IMR-90 (cell line): ENCODE data around the gene AKAP13. TPM values are rescaled to one million over a fixed set of nuclear protein-coding genes. Genes with fewer than 3 reads are reported as not detected.

Source experiments
- ATAC-seq: fragments of 200-7000 bp; cut with Tn5 transposase; 2 replicates; pipeline ENCODE4 v1.9.1; 2020; ENCODE audit warnings: low read depth, mild to moderate bottlenecking, moderate library complexity
- BruUV-seq: library from RNA; stranded (reverse); fragments of 400-500 nt; replicated peaks from 2 replicates; lab custom pipeline; 2021; lab: Mats Ljungman, UMichigan
- CTCF ChIA-PET: fragments of 300-600 bp; formaldehyde crosslinking; extraction: SDS; loops from one replicate; lab custom pipeline; 2021; ENCODE audit warnings: antibody characterized with exemption; lab: Yijun Ruan, JAX
- POLR2A ChIA-PET: fragments of 300-600 bp; sonication (Branson Sonifier 250); formaldehyde crosslinking; loops from one replicate; lab custom pipeline; 2022; ENCODE audit warnings: antibody characterized with exemption; ENCODE audit not compliant: unreplicated experiment; lab: Charles Lee
- DNase-seq: peaks from one replicate; pipeline ENCODE4 v3.0.0; 2013
- H2AFZ ChIP-seq: replicated peaks from 2 replicates; pipeline ENCODE3; 2013; ENCODE audit warnings: low read length, mild to moderate bottlenecking; ENCODE audit not compliant: poor library complexity
- H2AK5ac ChIP-seq: 2 replicates; pipeline ENCODE4 v1.6.1; 2013; ENCODE audit warnings: low read depth, low read length, inconsistent platforms
- H2AK9ac ChIP-seq: replicated peaks from 2 replicates; pipeline ENCODE3; 2013; ENCODE audit warnings: mild to moderate bottlenecking, low read depth, low read length, moderate library complexity; ENCODE audit not compliant: poor library complexity
- H2BK120ac ChIP-seq: 2 replicates; pipeline ENCODE4 v1.6.1; 2013; ENCODE audit warnings: low read depth, low read length, inconsistent platforms
- H2BK15ac ChIP-seq: 3 replicates; pipeline ENCODE4 v1.6.1; 2013; ENCODE audit warnings: low read depth, low read length, inconsistent platforms
- H2BK20ac ChIP-seq: 2 replicates; pipeline ENCODE4 v1.6.1; 2013; ENCODE audit warnings: low read depth, mild to moderate bottlenecking, inconsistent platforms, low read length, moderate library complexity
- H2BK5ac ChIP-seq: 2 replicates; pipeline ENCODE4 v1.6.1; 2013; ENCODE audit warnings: mild to moderate bottlenecking, low read depth, low read length, inconsistent platforms; ENCODE audit not compliant: poor library complexity, severe bottlenecking
- H3K14ac ChIP-seq: replicated peaks from 2 replicates; pipeline ENCODE4 v1.6.1; 2013; ENCODE audit warnings: low read depth, low read length, inconsistent platforms
- H3K18ac ChIP-seq: 2 replicates; pipeline ENCODE4 v1.6.1; 2013; ENCODE audit warnings: low read depth, low read length, control low read depth
- H3K23ac ChIP-seq: 2 replicates; pipeline ENCODE4 v1.6.1; 2013; ENCODE audit warnings: low read depth, low read length, inconsistent platforms
- H3K27ac ChIP-seq: 2 replicates; pipeline ENCODE4 v1.5.1; 2013; ENCODE audit warnings: mild to moderate bottlenecking, control low read depth, low read length; ENCODE audit not compliant: insufficient read depth
- H3K27me3 ChIP-seq: 2 replicates; pipeline ENCODE4 v1.6.1; 2013; ENCODE audit warnings: low read length; ENCODE audit not compliant: control insufficient read depth, insufficient read depth
- H3K36me3 ChIP-seq: 2 replicates; pipeline ENCODE4 v1.6.1; 2013; ENCODE audit warnings: low read length, mixed read lengths; ENCODE audit not compliant: control insufficient read depth, insufficient read depth
- H3K4ac ChIP-seq: 2 replicates; pipeline ENCODE4 v1.6.1; 2013; ENCODE audit warnings: low read depth, low read length, inconsistent platforms
- H3K4me1 ChIP-seq: 2 replicates; pipeline ENCODE4 v1.6.1; 2013; ENCODE audit warnings: low read length, mixed read lengths; ENCODE audit not compliant: control insufficient read depth, insufficient read depth
- H3K4me2 ChIP-seq: 2 replicates; pipeline ENCODE4 v1.6.1; 2013; ENCODE audit warnings: low read depth, mild to moderate bottlenecking, control low read depth, low read length, moderate library complexity
- H3K4me3 ChIP-seq: 2 replicates; pipeline ENCODE4 v1.5.1; 2013; ENCODE audit warnings: low read depth, mild to moderate bottlenecking, control low read depth, low read length, moderate library complexity; ENCODE audit not compliant: insufficient read depth
- H3K56ac ChIP-seq: 2 replicates; pipeline ENCODE4 v1.6.1; 2013; ENCODE audit warnings: low read length, inconsistent platforms; ENCODE audit not compliant: insufficient read depth; ENCODE audit errors: extremely low read depth
- H3K79me1 ChIP-seq, 2 experiments: 2 replicates each; pipeline ENCODE4 v1.6.1; 2013; ENCODE audit warnings: low read length in 2 of 2, inconsistent platforms in 1 of 2, low read depth in 1 of 2
- H3K9ac ChIP-seq: 2 replicates; pipeline ENCODE4 v1.6.1; 2013; ENCODE audit warnings: low read depth, low read length, control low read depth
- H3K9me1 ChIP-seq: 2 replicates; pipeline ENCODE4 v1.6.1; 2013; ENCODE audit warnings: low read length, inconsistent platforms; ENCODE audit not compliant: insufficient read depth
- H3K9me3 ChIP-seq: 2 replicates; pipeline ENCODE4 v1.6.1; 2013; ENCODE audit warnings: low read length; ENCODE audit not compliant: control insufficient read depth, insufficient read depth
- H4K20me1 ChIP-seq: 2 replicates; pipeline ENCODE4 v1.6.1; 2013; ENCODE audit warnings: low read length, inconsistent platforms; ENCODE audit not compliant: insufficient read depth
- H4K5ac ChIP-seq: 2 replicates; pipeline ENCODE4 v1.6.1; 2013; ENCODE audit warnings: mild to moderate bottlenecking, low read depth, low read length, control low read depth
- H4K8ac ChIP-seq, 2 experiments: 2 replicates each; pipeline ENCODE4 v1.6.1; 2013; ENCODE audit warnings: low read depth in 2 of 2, low read length in 2 of 2, control low read depth in 1 of 2, inconsistent platforms in 1 of 2
- H4K91ac ChIP-seq: 2 replicates; pipeline ENCODE4 v1.6.1; 2013; ENCODE audit warnings: low read depth, low read length, inconsistent platforms; ENCODE audit not compliant: insufficient read depth
- CEBPB ChIP-seq: IDR thresholded peaks from 2 replicates; pipeline ENCODE4 v1.6.1; 2012; ENCODE audit warnings: low read depth, low read length, improper control_type of control experiment
- MAZ ChIP-seq: IDR thresholded peaks from 2 replicates; pipeline ENCODE4 v1.6.1; 2012; ENCODE audit warnings: low read depth, mild to moderate bottlenecking, low read length, improper control_type of control experiment, moderate library complexity, borderline replicate concordance
- MXI1 ChIP-seq: IDR thresholded peaks from 2 replicates; pipeline ENCODE4 v1.6.1; 2012; ENCODE audit warnings: low read depth, mild to moderate bottlenecking, low read length, moderate library complexity, borderline replicate concordance
- WGBS, 2 experiments: methylation state at CpG; one replicate each; pipeline versions ENCODE4 v1.1.5 to v1.1.7; 2013; ENCODE audit warnings: missing lambda C conversion rate in 2 of 2; ENCODE audit not compliant: insufficient read length in 1 of 2; ENCODE audit errors: extremely low coverage in 2 of 2; 5-methylcytosine and 5-hydroxymethylcytosine counted together
- dilution Hi-C: fragments of 300-500 bp; cut with HindIII; formaldehyde crosslinking; loops from one replicate; pipeline ENCODE4 v1.14.3; 2018; ENCODE audit warnings: low sequenced_read_pairs; ENCODE audit not compliant: unreplicated experiment
- in situ Hi-C: fragments of 300-500 bp; cut with MboI; formaldehyde crosslinking; loops from 3 replicates; pipeline ENCODE4 v1.14.3; 2019; ENCODE audit warnings: low sequenced_read_pairs, inconsistent platforms, mixed read lengths
- intact Hi-C: fragments of 100-400 bp; cut with micrococcal nuclease; formaldehyde crosslinking; loops from 2 replicates; pipeline ENCODE4 v1.10.0; 2022
- polyA plus RNA-seq, 3 experiments: library from polyadenylated mRNA; depleted of rRNA; stranded (reverse); fragments of >200 nt; gene quantifications; 2 replicates each; pipeline ENCODE4 v1.2.3, GENCODE V29; 2012; ENCODE audit warnings: low replicate concordance in 1 of 3
- total RNA-seq: library from RNA; depleted of rRNA; stranded (reverse); fragments of >200 nt; gene quantifications from 2 replicates; pipeline ENCODE4 v1.2.3, GENCODE V29; 2012

Gene AKAP13
- total and polyA plus RNA-seq, 2 of the 4 experiments (the other 2 are of a cell fraction), result 10.4 to 46.4 TPM

- no peak for TF ChIP-seq MXI1
Measured at GRCh38 chr15:85672332-85673084, 292.1 kb downstream of the AKAP13 start (continued).

- H3K4ac ChIP-seq, result no peak overlapping the region
- no peak overlapping the region for H3K14ac ChIP-seq
- H4K20me1 ChIP-seq, result no peaks in the 10 kb centered on the region; the same call in 1 of the 2 replicates
- no peak overlapping the region for H3K4me3 ChIP-seq
- no peak overlapping the region for H3K9ac ChIP-seq
- H2BK5ac ChIP-seq, result no peak overlapping the region
- no peaks in the 10 kb centered on the region for H3K9me3 ChIP-seq
- ChIA-PET POLR2A (no interaction called here), CTCF (interaction anchor here (0.8 to 1.4 kb wide), 2 partner anchors 9 to 70 kb away, joined by 3 to 5 read pairs; no protein-coding TSS in a partner anchor)
- H3K18ac ChIP-seq, result no peak overlapping the region
- intact Hi-C loops (no loop called here), in situ Hi-C loops (no loop called here), dilution Hi-C loops (no loop called here)
- H3K23ac ChIP-seq, result no peak overlapping the region
- H3K36me3 ChIP-seq, result peaks cover 7% of the 10 kb centered on the region
- H3K27ac ChIP-seq, result no peak overlapping the region
- no peak for TF ChIP-seq MAZ
- TF ChIP-seq CEBPB, result 0 out of 2 replicates have a peak, but pooled peaks have one; percentile 6
- H3K56ac ChIP-seq, result no peak overlapping the region
- peaks cover 2% of the 10 kb centered on the region for H3K4me1 ChIP-seq
- H2BK120ac ChIP-seq, result no peak overlapping the region
- no peak overlapping the region for H2AFZ ChIP-seq
- no peak overlapping the region for H2AK5ac ChIP-seq
- no peak overlapping the region for H3K4me2 ChIP-seq
- no peak overlapping the region for H2BK15ac ChIP-seq
- no peak overlapping the region for H2AK9ac ChIP-seq
- WGBS, 2 experiments, result 100% methylated on average over 1 of the region's 5 CpGs; no CpG with 5 or more reads in 1 of the 2 experiments
- no peak overlapping the region for H4K5ac ChIP-seq
- peaks cover 5 to 48% of the 10 kb centered on the region in 2 experiments; a peak in 3 of 4 replicates for H3K79me1 ChIP-seq
- ATAC-seq (no peak), DNase-seq (peak; percentile 12)
- H2BK20ac ChIP-seq, result peak overlapping the region; percentile 31; the same call in 1 of the 2 replicates
- H3K9me1 ChIP-seq, result peaks cover 8% of the 10 kb centered on the region
- BruUV-seq, result no TSS peak
- no peaks in the 10 kb centered on the region for H3K27me3 ChIP-seq
- no peak overlapping the region for H4K8ac ChIP-seq
- no peak overlapping the region for H4K91ac ChIP-seq
Measured at GRCh38 chr15:85673326-85673725, 292.9 kb downstream of the AKAP13 start.
